Amygdala (tissue), 56 donors: ENCODE data around the gene ARHGEF26.
"Not testable (repeated sequence)": the region's sequence is repeated elsewhere in the genome, so short reads cannot be mapped to it uniquely, and the experiment has no call there.

ENCODE experiments used
- DNase-seq, 56 donors: peaks; one replicate each; lab custom pipeline; 2025; lab: John Stamatoyannopoulos, UW

The ARHGEF26 gene

DNA sequence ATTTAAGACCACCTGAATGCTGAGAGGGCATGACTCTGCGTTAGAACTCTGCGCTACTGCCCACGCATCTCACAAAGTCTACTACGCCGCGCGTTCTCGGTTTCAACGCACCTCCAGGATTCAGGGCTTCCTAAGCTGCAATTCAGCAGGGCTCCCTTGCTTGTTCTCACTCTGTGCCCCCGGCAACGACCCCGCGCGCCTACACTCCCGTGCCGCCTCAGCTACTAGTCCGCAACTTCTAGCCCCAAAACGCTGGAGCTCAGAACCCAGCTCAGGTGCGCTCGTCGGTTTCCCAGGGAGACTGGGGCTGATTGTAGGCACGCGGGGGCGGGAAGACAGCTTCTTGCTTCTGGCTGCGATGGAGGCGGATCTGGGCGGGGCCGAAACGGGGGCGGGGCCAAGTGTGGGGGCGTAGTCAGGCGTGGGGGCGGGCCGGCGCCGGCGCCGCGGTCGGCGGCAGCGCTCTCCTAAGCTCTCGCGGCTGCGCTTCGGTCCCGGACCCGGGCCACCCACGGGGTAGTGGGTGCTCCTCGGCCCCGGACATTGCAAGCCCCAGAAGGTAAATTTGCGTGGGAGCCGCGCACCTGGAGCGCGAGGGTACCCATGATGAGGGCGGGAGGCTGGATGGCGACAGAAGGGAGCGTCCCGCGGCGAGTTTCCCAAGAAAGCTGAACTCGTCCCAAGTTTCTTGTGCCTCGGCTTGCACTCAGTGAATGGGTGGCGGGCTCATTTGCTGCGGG lies at the start of gene ARHGEF26:
Gene ARHGEF26 (plus strand): TSS at position 430 of the 740 bp plus-strand sequence. CDS start 603 bp downstream, outside the sequence.
- peak in 52 of 56 donors; percentile 8 to 81 (median 63) for DNase-seq

DNA sequence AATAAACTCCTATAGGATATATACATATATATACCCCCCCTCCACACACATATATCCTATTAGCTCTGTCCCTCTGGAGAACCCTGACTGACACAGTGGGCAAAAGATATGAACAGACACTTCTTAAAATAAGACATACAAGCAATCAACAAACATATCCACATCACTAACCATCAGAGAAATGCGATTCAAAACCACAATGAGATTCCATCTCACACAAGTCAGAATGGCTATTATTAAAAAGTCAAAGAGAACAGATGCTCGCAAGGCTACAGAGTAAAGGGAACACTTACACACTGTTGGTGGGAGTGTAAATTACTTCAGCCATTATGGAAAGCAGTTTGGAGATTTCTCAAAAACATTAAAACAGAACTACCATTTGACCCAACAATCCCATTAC lies 46.2 kb upstream of the ARHGEF26 start:
- DNase-seq, result no peak

- no peak for DNase-seq
Observed at GRCh38 chr3:154078672-154079071, 42.5 kb upstream of the ARHGEF26 start.

GRCh38 chr3:154081305-154081704 lies 39.9 kb upstream of the ARHGEF26 start:
- DNase-seq, result no peak

DNA sequence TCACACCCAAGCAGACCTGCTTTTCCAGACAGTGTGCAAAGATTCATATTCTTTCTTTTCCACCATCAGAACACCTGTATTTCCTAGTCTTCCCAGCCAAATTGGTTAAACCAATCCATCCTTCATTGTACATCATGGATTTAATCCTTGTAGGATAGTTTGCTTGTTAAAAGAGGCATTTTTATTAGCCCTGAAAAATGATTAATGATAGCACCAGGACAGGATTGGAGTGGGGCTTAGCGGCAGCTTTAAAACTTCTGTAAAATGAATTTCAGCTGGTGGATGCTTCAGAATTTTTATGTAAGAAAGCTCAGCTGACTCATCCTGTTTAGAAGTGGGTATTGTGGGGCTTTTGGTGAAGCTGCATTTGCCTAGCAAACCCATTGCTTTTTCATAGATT lies 36.1 kb upstream of the ARHGEF26 start:
- DNase-seq, result no peak

DNA sequence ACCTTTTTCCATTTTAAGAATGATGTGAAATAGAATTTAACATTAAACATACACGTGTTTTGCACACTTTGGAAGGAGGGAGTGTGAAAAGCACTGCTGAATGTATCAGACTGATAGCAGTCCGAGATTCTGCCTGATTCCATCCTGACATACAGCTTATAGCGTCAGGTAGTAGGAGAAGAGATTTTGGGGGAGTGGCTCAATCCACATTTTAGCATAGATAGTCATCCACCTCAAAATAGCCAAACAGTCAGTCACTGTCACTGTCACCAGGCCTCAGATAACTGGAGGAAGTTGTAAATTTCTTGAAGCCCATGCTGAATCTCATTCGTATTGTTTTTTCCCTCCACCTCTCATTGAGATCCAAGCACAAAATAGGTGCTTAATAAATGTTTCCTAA lies 35.4 kb upstream of the ARHGEF26 start:
- no peak for DNase-seq

GRCh38 chr3:154086286-154086685 lies 34.9 kb upstream of the ARHGEF26 start:
- no peak for DNase-seq

DNA sequence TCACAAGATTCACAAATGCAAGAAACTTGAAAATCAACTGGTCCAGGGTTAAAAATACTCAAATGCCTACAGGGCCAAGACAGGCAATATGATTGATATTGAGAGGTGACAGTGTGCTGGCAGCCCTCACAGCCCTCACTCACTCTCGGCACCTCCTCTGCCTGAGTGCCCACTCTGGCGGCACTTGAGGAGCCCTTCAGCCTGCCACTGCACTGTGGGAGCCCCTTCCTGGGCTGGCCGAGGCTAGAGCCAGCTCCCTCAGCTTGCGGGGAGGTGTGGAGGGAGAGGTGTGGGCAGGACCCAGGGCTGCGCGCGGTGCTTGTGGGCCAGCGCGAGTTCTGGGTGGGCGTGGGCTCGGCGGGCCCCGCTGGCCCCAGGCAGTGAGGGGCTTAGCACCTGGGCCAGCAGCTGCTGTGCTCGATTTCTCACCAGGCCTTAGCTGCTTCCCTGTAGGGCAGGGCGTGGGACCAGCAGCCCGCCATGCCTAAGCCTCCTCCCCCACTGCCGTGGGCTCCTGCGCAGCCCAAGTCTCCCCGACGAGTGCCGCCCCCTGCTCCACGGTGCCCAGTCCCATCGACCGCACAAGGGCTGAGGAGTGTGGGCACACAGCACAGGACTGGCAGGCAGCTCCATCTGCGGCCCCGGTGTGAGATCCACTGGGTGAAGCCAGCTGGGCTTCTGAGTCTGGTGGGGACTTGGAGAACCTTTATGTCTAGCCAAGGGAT lies 33.3 kb upstream of the ARHGEF26 start:
- DNase-seq, result not testable (repeated sequence)

GRCh38 chr3:154089421-154090420 lies 31.5 kb upstream of the ARHGEF26 start:
- DNase-seq, result no peak

GRCh38 chr3:154094051-154094450 lies 27.1 kb upstream of the ARHGEF26 start:
- no peak for DNase-seq

GRCh38 chr3:154095832-154096421 lies 25.3 kb upstream of the ARHGEF26 start:
- peak in 1 of 56 donors; percentile 17 for DNase-seq

GRCh38 chr3:154098376-154098775 lies 22.8 kb upstream of the ARHGEF26 start:
- peak in 1 of 56 donors; percentile 6 for DNase-seq

DNA sequence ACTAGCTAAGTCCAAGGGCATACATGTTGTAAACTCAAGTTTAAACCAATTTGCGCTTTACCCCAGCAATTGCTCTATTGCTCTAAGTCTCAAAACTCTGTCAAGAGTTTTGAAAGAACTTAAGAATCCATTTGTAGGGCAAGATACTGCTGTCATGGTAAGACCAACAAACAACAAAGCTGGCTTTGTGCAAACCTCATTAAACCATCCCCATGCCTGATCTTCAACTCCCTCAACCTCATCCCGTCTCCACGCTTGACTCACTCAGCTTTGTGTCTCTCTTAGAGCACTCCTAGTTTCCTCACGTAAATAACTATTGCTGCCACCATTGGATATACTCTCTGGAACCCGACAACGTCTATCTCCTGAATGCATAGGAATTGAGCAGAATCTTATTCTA lies 20.6 kb upstream of the ARHGEF26 start:
- no peak for DNase-seq

GRCh38 chr3:154101250-154101649 lies 19.9 kb upstream of the ARHGEF26 start:
- no peak for DNase-seq

- no peak for DNase-seq
Observed at GRCh38 chr3:154102225-154102624, 19.0 kb upstream of the ARHGEF26 start.

DNA sequence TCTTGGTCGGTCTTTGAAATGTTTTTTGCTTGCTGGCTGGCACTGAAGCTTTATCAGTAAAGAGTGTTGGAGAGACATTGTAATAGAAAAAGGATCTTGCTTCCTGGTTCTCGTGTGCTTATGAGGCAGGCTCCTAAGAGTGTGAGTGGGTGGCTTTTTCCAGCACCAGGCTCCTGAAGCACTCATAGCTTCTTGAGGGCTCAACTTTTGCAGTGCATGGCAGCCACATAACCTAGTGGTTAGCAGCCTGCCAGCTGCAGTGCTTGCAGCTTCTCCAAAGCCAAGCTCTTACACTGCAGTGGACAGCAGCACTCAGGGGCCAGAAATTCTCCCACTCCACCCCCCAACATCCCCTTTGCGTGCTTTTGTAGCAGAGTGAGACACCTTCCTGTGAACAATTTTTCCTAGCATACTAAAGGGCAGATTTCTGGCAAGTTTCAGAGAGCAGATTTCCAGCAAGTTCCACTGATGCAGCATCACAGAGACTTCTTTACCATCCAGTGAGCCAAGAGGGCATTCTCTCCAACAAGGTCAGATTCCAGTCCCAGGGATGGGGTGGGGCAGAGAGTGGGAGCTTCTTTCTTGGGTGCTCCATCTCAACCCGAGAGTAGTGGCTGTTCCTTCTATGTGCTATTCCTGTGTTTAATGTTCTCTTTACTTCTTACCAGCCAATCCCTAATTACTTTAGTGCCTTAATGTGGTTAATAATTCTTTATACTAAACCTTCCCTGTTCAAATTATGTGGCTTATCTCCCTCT lies 15.8 kb upstream of the ARHGEF26 start:
- DNase-seq, result peak in 2 of 56 donors; percentile 25 to 39

DNA sequence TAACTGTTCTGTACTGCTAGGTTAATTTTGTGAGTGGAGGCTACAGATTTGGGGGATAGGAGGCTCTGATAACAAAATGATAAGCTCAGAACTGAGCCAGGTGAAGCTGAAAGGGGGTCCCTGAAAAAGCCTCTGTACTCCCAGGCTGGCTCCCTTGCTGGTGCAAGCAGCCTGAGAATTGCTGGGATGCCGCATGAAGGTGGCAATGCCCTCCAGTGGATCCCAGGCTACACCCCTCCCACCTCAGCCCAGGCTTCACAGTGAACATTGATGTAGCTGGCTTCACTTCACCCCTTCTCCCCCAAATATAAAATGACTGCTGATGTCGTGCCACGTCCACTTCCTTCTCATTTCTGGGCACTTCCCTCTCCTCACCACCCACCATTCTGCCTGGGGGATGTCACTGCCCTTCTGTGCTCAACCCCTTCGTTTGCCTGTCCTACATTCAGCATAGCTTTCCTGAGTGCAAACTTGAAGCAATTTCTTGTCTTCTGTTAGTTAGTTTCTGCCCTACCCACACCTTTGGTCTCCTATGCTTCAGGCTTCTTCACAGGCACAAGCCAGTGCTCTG lies 9.7 kb upstream of the ARHGEF26 start:
- DNase-seq, result no peak

- peak in 7 of 56 donors; percentile 6 to 32 (median 25) for DNase-seq
Observed at GRCh38 chr3:154112146-154112852, 8.9 kb upstream of the ARHGEF26 start.
